K562 (cell line): ENCODE results near the gene ICAM1. TPM values are rescaled to one million over a fixed set of nuclear protein-coding genes. Genes with fewer than 3 reads are reported as not detected.
A peak's percentile ranks its signal among the peaks of the same experiment; 100 is the strongest.

Experiments used
- CREB1 ChIP-seq, 2 experiments: sonication (generic) in 1 of 2; formaldehyde crosslinking in 1 of 2; IDR thresholded peaks; 2 replicates each; pipeline versions ENCODE4 v1.6.1 to v1.8.0; 2012 to 2022; ENCODE audit warnings: inconsistent platforms in 1 of 2, mild to moderate bottlenecking in 1 of 2, missing genetic modification reagents in 1 of 2, moderate library complexity in 1 of 2
- CTBP1 ChIP-seq: fragments of 450-650 bp; IDR thresholded peaks from 2 replicates; pipeline ENCODE4 v1.6.1; 2016; ENCODE audit warnings: borderline replicate concordance
- KHSRP ChIP-seq: fragments of 450-650 bp; IDR thresholded peaks from 2 replicates; pipeline ENCODE4 v1.6.1; 2017
- NONO ChIP-seq, 2 experiments: fragments of 200-400 bp in 1 of 2; fragments of 450-650 bp in 1 of 2; formaldehyde crosslinking in 1 of 2; IDR thresholded peaks; 2 replicates each; pipeline ENCODE4 v1.6.1; 2017; ENCODE audit warnings: low read depth in 2 of 2, mild to moderate bottlenecking in 2 of 2, moderate library complexity in 2 of 2, low read length in 1 of 2
- PTBP1 ChIP-seq: fragments of 200-400 bp; formaldehyde crosslinking; IDR thresholded peaks from 2 replicates; pipeline ENCODE4 v1.6.1; 2017; ENCODE audit warnings: low read depth, low read length
- TAF1 ChIP-seq: IDR thresholded peaks from 2 replicates; pipeline ENCODE4 v1.6.1; 2011; ENCODE audit warnings: mild to moderate bottlenecking, low read length, moderate library complexity; ENCODE audit not compliant: insufficient read depth, control insufficient read depth, severe bottlenecking; ENCODE audit errors: extremely low read depth
- ZKSCAN8 ChIP-seq: fragments of 200-800 bp; sonication (Bioruptor generic); IDR thresholded peaks from 2 replicates; pipeline ENCODE4 v1.6.1; 2016; ENCODE audit warnings: missing genetic modification characterization, missing compliant biosample characterization
- ZNF263 ChIP-seq: sonication (generic); formaldehyde crosslinking; IDR thresholded peaks from 2 replicates; pipeline ENCODE4 v1.8.0; 2022; ENCODE audit warnings: mild to moderate bottlenecking, missing genetic modification reagents, borderline replicate concordance
- polyA plus RNA-seq, 8 experiments: library from polyadenylated mRNA; depleted of rRNA in 4 of 8; stranded (reverse) in 5 of 8; unstranded in 3 of 8; fragments of >200 nt; fragmentation: Nextera tagmentation in 2 of 8; fragmentation: Illumina TruSeq in 1 of 8; extraction: Ambion mirVana in 2 of 8; extraction: Trizol in 1 of 8; gene quantifications; 2 replicates each; pipeline versions ENCODE4 v1.2.1 to v1.2.3, GENCODE V29; 2011 to 2014; ENCODE audit warnings: inconsistent platforms in 1 of 8, missing spikeins in 1 of 8
- total RNA-seq, 7 experiments: library from RNA; depleted of rRNA in 6 of 7; stranded (reverse); fragments of >200 nt in 6 of 7; fragmentation: Illumina TruSeq in 2 of 7; extraction: Trizol in 2 of 7; gene quantifications; 2 replicates each; pipeline versions ENCODE4 v1.2.1 to v1.2.3, GENCODE V29; 2011 to 2021; ENCODE audit warnings: low replicate concordance in 1 of 7
- TF ChIP-seq, protein P1 (sequence below): sonication (generic); formaldehyde crosslinking; IDR thresholded peaks from 2 replicates; pipeline ENCODE4 v1.8.0; 2022; ENCODE audit warnings: mild to moderate bottlenecking, missing genetic modification reagents
- TF ChIP-seq, protein P2 (sequence below), 2 experiments: fragments of 200-800 bp in 1 of 2; sonication (Bioruptor generic) in 1 of 2; sonication (generic) in 1 of 2; formaldehyde crosslinking in 1 of 2; IDR thresholded peaks in 1 of 2; conservative IDR thresholded peaks in 1 of 2; 2 replicates each; pipeline versions ENCODE4 v1.5.0 to v1.6.1; 2016 to 2020; ENCODE audit warnings: missing compliant biosample characterization in 1 of 2, missing genetic modification characterization in 1 of 2, missing genetic modification reagents in 1 of 2
- TF ChIP-seq, protein P3 (sequence below): fragments of 200-800 bp; sonication (Bioruptor generic); IDR thresholded peaks from 2 replicates; pipeline ENCODE4 v1.6.1; 2017; ENCODE audit warnings: missing genetic modification characterization, missing compliant biosample characterization
- TF ChIP-seq, protein P4 (sequence below), 2 experiments: fragments of 250-450 bp in 1 of 2; fragments of 450-650 bp in 1 of 2; sonication (Bioruptor Pico) in 1 of 2; IDR thresholded peaks; 2 replicates each; pipeline versions ENCODE4 v1.6.1 to v1.8.0; 2016 to 2021; ENCODE audit warnings: mild to moderate bottlenecking in 2 of 2, moderate library complexity in 2 of 2, missing compliant biosample characterization in 1 of 2, missing genetic modification characterization in 1 of 2
- TF ChIP-seq, protein P5 (sequence below): fragments of 250-450 bp; sonication (Bioruptor Pico); IDR thresholded peaks from 2 replicates; pipeline ENCODE4 v1.8.0; 2022; ENCODE audit warnings: moderate library complexity, mild to moderate bottlenecking, inconsistent platforms
- TF ChIP-seq, protein P6 (sequence below): fragments of 450-650 bp; IDR thresholded peaks from 2 replicates; pipeline ENCODE4 v1.6.1; 2018; ENCODE audit not compliant: partially characterized antibody

ICAM1 gene
- total and polyA plus RNA-seq, 9 of the 15 experiments (the other 6 are each of a cell fraction or from before 2014, with no cell fraction given) = 2.3 to 24.4 (median 13.4) TPM

DNA sequence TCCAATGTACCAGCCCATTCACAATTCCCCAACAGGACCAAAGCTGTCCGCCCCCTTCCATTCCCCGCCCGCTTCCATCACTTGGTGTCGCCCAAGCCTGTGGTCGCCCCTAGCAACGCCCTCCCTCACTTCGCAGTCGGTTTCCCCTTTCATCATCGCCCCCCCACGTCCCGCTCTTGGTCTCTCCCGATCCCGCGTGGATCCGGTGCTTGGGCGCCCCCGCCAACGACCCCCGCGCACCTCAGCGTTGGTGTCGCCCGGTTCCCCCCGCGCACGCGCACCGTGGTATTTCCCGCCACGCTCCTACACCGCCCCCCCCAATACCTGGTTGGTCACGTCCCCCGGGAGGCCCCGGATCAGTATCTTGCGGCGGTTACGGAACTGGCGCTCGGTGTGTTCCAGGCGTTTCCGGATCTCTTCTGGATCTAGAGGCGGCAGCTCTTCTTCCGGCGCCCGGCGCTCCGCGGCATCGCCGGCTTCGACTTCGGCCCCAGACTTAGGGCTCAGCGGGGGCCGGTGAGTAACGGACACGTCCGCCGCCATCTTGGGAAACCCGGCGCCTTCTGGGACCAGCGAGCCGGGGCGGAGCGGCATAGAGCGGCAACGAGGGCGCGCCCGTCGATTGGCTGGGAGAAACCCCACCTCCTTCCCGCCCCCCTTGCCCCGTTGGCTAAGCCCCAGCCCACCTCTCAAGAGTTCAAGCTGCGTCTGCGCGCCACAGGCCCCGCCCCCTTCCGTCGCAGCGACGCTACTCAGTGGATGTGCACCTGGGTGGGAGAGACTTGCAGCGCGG is 62.2 kb downstream of the ICAM1 start, which contains the start of gene RAVER1 (continued):
- TF ChIP-seq PTBP1 (0 out of 2 replicates have a peak, but pooled peaks have one; percentile 29), TAF1 (peak; percentile 96), NONO (IDR thresholded peaks at IDR 0.05; ENCODE audit: low read depth in 2 of 2, low read length in 1 of 2) (peak; percentile 67 to 98; a peak in 3 of 4 replicates), KHSRP (no peak), CREB1 (IDR thresholded peaks at IDR 0.05) (peak; percentile 44; the same call in 1 of the 2 replicates), CREB1 (CRISPR knock-in tag; IDR thresholded peaks at IDR 0.05) (peak; percentile 65), ZKSCAN8 (CRISPR knock-in tag) (no peak), CTBP1 (peak; percentile 11; the same call in 1 of the 2 replicates), ZNF263 (CRISPR knock-in tag) (peak; percentile 57; the same call in 1 of the 2 replicates)
- TF ChIP-seq, protein P1, sequence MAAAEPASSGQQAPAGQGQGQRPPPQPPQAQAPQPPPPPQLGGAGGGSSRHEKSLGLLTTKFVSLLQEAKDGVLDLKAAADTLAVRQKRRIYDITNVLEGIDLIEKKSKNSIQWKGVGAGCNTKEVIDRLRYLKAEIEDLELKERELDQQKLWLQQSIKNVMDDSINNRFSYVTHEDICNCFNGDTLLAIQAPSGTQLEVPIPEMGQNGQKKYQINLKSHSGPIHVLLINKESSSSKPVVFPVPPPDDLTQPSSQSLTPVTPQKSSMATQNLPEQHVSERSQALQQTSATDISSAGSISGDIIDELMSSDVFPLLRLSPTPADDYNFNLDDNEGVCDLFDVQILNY = peak; percentile 80
- TF ChIP-seq, protein P2, sequence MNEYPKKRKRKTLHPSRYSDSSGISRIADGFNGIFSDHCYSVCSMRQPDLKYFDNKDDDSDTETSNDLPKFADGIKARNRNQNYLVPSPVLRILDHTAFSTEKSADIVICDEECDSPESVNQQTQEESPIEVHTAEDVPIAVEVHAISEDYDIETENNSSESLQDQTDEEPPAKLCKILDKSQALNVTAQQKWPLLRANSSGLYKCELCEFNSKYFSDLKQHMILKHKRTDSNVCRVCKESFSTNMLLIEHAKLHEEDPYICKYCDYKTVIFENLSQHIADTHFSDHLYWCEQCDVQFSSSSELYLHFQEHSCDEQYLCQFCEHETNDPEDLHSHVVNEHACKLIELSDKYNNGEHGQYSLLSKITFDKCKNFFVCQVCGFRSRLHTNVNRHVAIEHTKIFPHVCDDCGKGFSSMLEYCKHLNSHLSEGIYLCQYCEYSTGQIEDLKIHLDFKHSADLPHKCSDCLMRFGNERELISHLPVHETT (CRISPR knock-in tag; conservative IDR thresholded peaks at IDR 0.05 in 1 of 2, IDR thresholded peaks at IDR 0.05 in 1 of 2) = peak in 1 of 2 experiments; percentile 94; a peak in 2 of 4 replicates
- TF ChIP-seq, protein P3, sequence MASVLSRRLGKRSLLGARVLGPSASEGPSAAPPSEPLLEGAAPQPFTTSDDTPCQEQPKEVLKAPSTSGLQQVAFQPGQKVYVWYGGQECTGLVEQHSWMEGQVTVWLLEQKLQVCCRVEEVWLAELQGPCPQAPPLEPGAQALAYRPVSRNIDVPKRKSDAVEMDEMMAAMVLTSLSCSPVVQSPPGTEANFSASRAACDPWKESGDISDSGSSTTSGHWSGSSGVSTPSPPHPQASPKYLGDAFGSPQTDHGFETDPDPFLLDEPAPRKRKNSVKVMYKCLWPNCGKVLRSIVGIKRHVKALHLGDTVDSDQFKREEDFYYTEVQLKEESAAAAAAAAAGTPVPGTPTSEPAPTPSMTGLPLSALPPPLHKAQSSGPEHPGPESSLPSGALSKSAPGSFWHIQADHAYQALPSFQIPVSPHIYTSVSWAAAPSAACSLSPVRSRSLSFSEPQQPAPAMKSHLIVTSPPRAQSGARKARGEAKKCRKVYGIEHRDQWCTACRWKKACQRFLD (CRISPR knock-in tag) = peak; percentile 67; the same call in 1 of the 2 replicates
- TF ChIP-seq, protein P4, sequence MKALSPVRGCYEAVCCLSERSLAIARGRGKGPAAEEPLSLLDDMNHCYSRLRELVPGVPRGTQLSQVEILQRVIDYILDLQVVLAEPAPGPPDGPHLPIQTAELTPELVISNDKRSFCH (CRISPR knock-in tag; IDR thresholded peaks at IDR 0.05) = no peak
- TF ChIP-seq, protein P4 (tag; IDR thresholded peaks at IDR 0.05) = peak; percentile 73; the same call in 1 of the 2 replicates
- TF ChIP-seq, protein P5, sequence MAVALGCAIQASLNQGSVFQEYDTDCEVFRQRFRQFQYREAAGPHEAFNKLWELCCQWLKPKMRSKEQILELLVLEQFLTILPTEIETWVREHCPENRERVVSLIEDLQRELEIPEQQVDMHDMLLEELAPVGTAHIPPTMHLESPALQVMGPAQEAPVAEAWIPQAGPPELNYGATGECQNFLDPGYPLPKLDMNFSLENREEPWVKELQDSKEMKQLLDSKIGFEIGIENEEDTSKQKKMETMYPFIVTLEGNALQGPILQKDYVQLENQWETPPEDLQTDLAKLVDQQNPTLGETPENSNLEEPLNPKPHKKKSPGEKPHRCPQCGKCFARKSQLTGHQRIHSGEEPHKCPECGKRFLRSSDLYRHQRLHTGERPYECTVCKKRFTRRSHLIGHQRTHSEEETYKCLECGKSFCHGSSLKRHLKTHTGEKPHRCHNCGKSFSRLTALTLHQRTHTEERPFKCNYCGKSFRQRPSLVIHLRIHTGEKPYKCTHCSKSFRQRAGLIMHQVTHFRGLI = no peak
- TF ChIP-seq, protein P6, sequence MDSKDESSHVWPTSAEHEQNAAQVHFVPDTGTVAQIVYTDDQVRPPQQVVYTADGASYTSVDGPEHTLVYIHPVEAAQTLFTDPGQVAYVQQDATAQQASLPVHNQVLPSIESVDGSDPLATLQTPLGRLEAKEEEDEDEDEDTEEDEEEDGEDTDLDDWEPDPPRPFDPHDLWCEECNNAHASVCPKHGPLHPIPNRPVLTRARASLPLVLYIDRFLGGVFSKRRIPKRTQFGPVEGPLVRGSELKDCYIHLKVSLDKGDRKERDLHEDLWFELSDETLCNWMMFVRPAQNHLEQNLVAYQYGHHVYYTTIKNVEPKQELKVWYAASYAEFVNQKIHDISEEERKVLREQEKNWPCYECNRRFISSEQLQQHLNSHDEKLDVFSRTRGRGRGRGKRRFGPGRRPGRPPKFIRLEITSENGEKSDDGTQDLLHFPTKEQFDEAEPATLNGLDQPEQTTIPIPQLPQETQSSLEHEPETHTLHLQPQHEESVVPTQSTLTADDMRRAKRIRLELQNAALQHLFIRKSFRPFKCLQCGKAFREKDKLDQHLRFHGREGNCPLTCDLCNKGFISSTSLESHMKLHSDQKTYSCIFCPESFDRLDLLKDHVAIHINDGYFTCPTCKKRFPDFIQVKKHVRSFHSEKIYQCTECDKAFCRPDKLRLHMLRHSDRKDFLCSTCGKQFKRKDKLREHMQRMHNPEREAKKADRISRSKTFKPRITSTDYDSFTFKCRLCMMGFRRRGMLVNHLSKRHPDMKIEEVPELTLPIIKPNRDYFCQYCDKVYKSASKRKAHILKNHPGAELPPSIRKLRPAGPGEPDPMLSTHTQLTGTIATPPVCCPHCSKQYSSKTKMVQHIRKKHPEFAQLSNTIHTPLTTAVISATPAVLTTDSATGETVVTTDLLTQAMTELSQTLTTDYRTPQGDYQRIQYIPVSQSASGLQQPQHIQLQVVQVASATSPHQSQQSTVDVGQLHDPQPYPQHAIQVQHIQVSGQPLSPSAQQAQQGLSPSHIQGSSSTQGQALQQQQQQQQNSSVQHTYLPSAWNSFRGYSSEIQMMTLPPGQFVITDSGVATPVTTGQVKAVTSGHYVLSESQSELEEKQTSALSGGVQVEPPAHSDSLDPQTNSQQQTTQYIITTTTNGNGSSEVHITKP = peak; percentile 99
